Effector memory CD4-positive, alpha-beta T cell (primary cell): ENCODE measurements around the gene NPTX1.
A peak's percentile ranks its signal among the peaks of the same experiment; 100 is the strongest.

Source experiments
- DNase-seq, 3 donors: peaks; one replicate each; pipeline ENCODE4 v3.0.0-alpha.2; 2020
- H3K27ac ChIP-seq: 2 replicates; pipeline ENCODE4 v1.7.0; 2013; ENCODE audit warnings: mild to moderate bottlenecking, low read length, moderate library complexity; ENCODE audit not compliant: insufficient read depth, poor library complexity, severe bottlenecking
- H3K27me3 ChIP-seq: replicated peaks from 2 replicates; pipeline ENCODE4 v1.7.0; 2013; ENCODE audit warnings: mild to moderate bottlenecking, low read length; ENCODE audit not compliant: insufficient read depth, control insufficient read depth, poor library complexity, severe bottlenecking
- H3K36me3 ChIP-seq: 2 replicates; pipeline ENCODE4 v1.7.0; 2013; ENCODE audit warnings: mild to moderate bottlenecking, low read length, moderate library complexity; ENCODE audit not compliant: control insufficient read depth, insufficient read depth
- H3K4me1 ChIP-seq: 2 replicates; pipeline ENCODE4 v1.7.0; 2013; ENCODE audit warnings: low read length, mild to moderate bottlenecking; ENCODE audit not compliant: control insufficient read depth, insufficient read depth, poor library complexity, severe bottlenecking
- H3K4me3 ChIP-seq: 2 replicates; pipeline ENCODE4 v1.7.0; 2013; ENCODE audit warnings: low read length, low read depth, mild to moderate bottlenecking; ENCODE audit not compliant: insufficient read depth, poor library complexity, severe bottlenecking
- H3K9me3 ChIP-seq: 2 replicates; pipeline ENCODE4 v1.7.0; 2013; ENCODE audit warnings: mild to moderate bottlenecking, low read length, moderate library complexity; ENCODE audit not compliant: control insufficient read depth

The NPTX1 gene

DNA sequence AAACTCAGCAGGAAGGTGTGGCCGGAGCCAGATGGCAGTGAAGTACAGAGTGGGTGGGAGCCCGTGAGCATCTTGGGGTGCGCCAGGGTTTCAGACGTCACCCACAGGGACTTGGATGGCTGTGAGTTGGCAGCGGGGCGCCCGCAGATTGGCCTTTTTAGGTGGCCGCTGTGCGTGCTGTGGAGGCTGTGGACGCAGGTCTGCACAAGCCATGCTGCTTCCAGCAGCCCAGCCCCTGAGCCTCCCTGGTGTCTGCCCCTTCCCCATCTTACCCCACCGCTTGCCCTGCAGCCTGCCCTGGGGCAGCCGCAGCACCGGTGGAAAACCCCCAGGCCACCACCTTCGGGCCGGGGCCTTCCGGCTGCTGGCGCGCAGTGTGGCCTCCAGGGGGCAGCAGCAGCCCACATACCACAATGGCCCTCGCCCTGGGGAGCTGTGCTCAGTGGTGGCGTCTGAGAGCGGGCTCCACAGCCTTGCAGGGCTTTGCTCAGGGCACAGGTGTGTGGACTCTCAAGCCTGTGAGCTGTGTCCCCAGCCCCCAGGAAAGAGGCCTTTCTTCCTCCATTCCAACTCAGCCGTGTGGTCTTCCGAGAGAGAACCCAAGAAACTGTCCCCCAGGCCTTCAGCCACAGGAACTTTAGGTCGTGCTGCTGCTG is 49.6 kb downstream of the NPTX1 start:
- Histone ChIP-seq H3K36me3 (no peaks in the 10 kb centered on the region), H3K4me1 (peaks cover 14% of the 10 kb centered on the region), H3K27ac (no peak overlapping the region), H3K4me3 (no peak overlapping the region), H3K9me3 (no peaks in the 10 kb centered on the region), H3K27me3 (no peaks in the 10 kb centered on the region)
- peak; percentile 75 to 82 (median 82) for DNase-seq

GRCh38 chr17:80425835-80426426 is 50.5 kb downstream of the NPTX1 start:
- Histone ChIP-seq H3K4me1 (peaks cover 14% of the 10 kb centered on the region), H3K4me3 (no peak overlapping the region), H3K36me3 (no peaks in the 10 kb centered on the region), H3K27ac (no peak overlapping the region), H3K9me3 (no peaks in the 10 kb centered on the region), H3K27me3 (no peaks in the 10 kb centered on the region)
- DNase-seq: no peak

- Histone ChIP-seq H3K4me1 (peaks cover 14% of the 10 kb centered on the region), H3K4me3 (no peak overlapping the region), H3K27me3 (no peaks in the 10 kb centered on the region)
Observed at GRCh38 chr17:80424878-80425765, 51.3 kb downstream of the NPTX1 start.

GRCh38 chr17:80424261-80424660 is 52.1 kb downstream of the NPTX1 start:
- H3K27me3 ChIP-seq: no peaks in the 10 kb centered on the region
- no peak for DNase-seq
- H3K27ac ChIP-seq: no peak overlapping the region
- no peaks in the 10 kb centered on the region for H3K9me3 ChIP-seq
- no peak overlapping the region for H3K4me3 ChIP-seq
- no peaks in the 10 kb centered on the region for H3K36me3 ChIP-seq
- peaks cover 14% of the 10 kb centered on the region for H3K4me1 ChIP-seq

More at GRCh38 chr17:80424878-80425765, 51.3 kb downstream of the NPTX1 start:
- H3K9me3 ChIP-seq: no peaks in the 10 kb centered on the region
- H3K36me3 ChIP-seq: no peaks in the 10 kb centered on the region
- no peak overlapping the region for H3K27ac ChIP-seq
- no peak for DNase-seq

- Histone ChIP-seq H3K27ac (no peak overlapping the region), H3K4me3 (no peak overlapping the region), H3K27me3 (no peaks in the 10 kb centered on the region), H3K4me1 (peaks cover 14% of the 10 kb centered on the region), H3K9me3 (no peaks in the 10 kb centered on the region), H3K36me3 (no peaks in the 10 kb centered on the region)
- no peak for DNase-seq
Observed at GRCh38 chr17:80423536-80424225, 52.7 kb downstream of the NPTX1 start.

DNA sequence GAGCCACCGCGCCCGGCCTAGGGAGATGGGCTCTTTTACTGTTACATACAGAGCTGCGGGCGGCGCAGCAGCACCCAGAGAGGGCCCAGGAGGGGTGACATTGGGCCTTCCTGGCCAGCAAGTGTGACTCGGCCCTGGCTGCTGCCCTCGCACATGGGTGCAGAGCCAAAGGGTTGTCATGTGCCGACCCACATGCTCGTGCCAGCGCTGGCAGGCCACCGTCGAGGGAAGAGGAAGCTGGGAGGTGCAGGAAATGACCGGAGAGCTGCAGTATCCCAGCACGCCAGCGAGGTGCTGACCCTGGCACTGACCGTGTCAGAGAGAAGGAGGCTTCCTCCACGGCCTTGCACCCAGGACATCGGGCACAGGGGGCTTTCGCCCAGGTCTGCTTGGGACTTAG is 53.4 kb downstream of the NPTX1 start:
- H3K27ac ChIP-seq: no peak overlapping the region
- H3K36me3 ChIP-seq: no peaks in the 10 kb centered on the region
- no peaks in the 10 kb centered on the region for H3K27me3 ChIP-seq
- DNase-seq: no peak
- no peaks in the 10 kb centered on the region for H3K9me3 ChIP-seq
- H3K4me3 ChIP-seq: no peak overlapping the region
- peaks cover 14% of the 10 kb centered on the region for H3K4me1 ChIP-seq

DNA sequence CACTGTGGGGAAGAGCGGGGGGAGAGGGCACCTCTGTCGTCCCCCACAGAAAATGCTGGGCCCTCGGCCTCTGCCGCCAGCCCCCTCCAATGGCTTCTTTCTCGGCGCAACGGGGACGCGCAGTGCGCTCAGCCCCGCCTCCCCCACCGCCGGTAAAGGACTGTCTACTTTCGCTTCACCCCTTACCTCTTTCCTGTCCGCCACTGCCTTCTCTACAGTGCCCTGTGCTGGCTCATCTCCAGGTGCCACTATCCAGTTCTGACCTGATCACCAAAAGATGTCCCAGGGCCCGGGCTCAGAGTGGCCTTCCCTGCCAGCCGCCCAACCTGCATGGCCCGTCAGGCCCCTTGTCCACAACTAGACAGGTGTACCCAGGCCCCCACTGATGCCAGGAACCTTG is 54.1 kb downstream of the NPTX1 start:
- H3K27me3 ChIP-seq: no peaks in the 10 kb centered on the region

GRCh38 chr17:80421381-80422090 is 54.9 kb downstream of the NPTX1 start:
- H3K4me1 ChIP-seq: peaks cover 7% of the 10 kb centered on the region
- H3K36me3 ChIP-seq: no peaks in the 10 kb centered on the region
- DNase-seq: no peak
- H3K9me3 ChIP-seq: no peaks in the 10 kb centered on the region
- no peak overlapping the region for H3K4me3 ChIP-seq
- no peak overlapping the region for H3K27ac ChIP-seq
- no peaks in the 10 kb centered on the region for H3K27me3 ChIP-seq

More for the DNA sequence above, 54.1 kb downstream of the NPTX1 start:
- no peak for DNase-seq
- H3K36me3 ChIP-seq: no peaks in the 10 kb centered on the region
- no peaks in the 10 kb centered on the region for H3K9me3 ChIP-seq
- no peak overlapping the region for H3K4me3 ChIP-seq
- H3K4me1 ChIP-seq: peaks cover 14% of the 10 kb centered on the region
- no peak overlapping the region for H3K27ac ChIP-seq

DNA sequence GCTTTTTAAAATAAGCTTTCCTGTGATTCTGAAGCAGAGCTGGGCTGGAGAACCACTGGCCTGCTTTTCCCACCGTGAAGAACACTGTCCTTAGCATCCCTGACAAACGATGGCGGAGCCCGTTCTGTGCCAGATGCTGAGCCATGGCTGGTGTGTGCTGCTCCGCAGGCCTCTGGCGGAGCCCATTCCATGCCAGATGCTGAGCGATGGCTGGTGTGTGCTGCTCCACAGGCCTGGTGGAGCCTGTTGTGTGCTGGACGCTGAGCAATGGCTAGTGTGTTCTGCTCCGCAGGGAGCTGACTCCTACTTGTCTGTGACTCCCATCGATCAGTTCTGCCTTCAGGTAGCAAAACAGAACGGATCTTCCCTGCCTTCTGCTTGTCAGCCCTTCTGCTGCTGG is 57.2 kb downstream of the NPTX1 start:
- no peak for DNase-seq
- no peak overlapping the region for H3K27ac ChIP-seq
- H3K4me3 ChIP-seq: no peak overlapping the region
- no peaks in the 10 kb centered on the region for H3K27me3 ChIP-seq
- peaks cover 13% of the 10 kb centered on the region for H3K4me1 ChIP-seq
- H3K9me3 ChIP-seq: no peaks in the 10 kb centered on the region
- H3K36me3 ChIP-seq: no peaks in the 10 kb centered on the region
